ENCODE data around the gene ANTXR1.

ANTXR1 gene

DNA sequence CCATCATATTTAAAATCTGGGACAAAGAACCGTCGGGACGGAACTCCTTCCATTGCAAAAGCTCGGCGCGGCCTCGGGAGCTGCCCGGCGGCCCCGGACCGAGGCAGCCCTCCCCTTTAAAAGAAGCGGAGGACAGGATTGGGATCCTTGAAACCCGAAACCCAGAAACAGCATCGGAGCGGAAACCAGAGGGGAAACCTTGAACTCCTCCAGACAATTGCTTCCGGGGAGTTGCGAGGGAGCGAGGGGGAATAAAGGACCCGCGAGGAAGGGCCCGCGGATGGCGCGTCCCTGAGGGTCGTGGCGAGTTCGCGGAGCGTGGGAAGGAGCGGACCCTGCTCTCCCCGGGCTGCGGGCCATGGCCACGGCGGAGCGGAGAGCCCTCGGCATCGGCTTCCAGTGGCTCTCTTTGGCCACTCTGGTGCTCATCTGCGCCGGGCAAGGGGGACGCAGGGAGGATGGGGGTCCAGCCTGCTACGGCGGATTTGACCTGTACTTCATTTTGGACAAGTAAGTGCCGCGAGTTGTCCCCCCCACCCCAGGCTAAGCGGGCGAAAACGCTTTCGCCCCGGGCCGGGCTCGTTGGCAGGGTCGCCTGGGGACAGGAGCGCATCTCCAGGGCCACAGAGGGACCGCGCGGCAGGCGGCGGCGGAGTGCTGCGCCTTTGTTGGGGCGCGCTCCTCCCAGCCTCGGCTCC is at the start of gene ANTXR1:
TSS of gene ANTXR1 (plus strand) at position 38 of the 698 bp plus-strand sequence. CDS start at position 359, 321 bp downstream.
- peak; percentile 63 for DNase-seq (ENCODE audit: low read depth, low spot score)

DNA sequence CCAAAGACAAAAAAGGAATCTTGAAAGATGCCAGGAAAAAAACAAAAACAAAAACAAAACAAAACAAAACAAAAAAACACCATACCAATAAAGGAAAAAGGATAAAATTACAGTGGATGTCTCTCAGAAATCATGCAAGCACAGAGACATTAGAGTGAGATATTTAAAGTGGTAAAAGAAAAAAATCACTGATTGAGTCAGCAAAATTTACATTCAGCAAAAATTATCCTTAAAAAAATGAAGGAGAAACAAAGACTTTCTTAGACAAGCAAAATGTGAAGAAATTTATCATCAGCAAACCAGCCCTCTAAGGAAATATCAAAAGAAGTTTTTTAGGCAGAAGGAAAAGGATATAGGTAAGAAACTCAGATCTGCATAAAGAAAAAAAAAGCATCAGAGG is 48.7 kb upstream of the ANTXR1 start:
- DNase-seq (ENCODE audit: low read depth, low spot score) = no peak

- no peak for DNase-seq (ENCODE audit: low read depth, low spot score)
Observed at GRCh38 chr2:68968221-68968620, 44.8 kb upstream of the ANTXR1 start.

DNA sequence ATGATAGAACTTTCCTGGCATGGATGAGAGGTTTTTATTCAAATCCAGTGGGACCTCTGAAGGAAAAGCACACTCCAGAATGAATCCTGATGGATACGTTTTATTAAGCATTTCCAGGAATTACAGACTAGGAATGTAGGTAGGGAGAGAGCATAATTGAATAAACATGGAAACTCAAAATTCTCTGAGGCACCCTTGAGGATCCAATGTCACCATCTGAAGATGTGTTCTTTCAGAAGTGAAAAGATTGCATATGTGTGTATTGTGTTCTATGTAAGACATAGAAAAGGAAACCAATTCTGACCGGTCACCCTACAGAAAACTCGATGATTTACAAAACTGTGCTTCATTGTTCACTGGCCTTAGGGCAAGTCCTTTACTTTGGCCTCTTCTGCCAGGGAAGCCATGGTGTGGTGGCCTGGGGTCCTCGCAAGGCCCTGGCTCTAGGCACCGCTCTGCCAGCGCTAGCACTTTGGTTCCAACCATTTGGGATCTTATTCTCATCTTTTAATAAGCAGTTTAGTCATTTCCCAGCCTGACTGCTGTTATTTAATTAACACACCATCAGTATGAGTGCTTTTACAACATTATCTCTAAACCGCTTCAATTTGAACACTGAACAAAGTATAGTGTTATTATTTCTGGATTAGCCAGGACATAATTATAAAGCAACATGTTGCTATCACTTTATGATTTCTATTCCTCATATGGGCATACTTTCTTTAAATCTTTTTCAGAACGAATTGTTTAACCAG is 43.1 kb upstream of the ANTXR1 start:
- DNase-seq (ENCODE audit: low read depth, low spot score) = no peak

- no peak for DNase-seq (ENCODE audit: low read depth, low spot score)
Observed at GRCh38 chr2:68970566-68971265, 42.3 kb upstream of the ANTXR1 start.

DNA sequence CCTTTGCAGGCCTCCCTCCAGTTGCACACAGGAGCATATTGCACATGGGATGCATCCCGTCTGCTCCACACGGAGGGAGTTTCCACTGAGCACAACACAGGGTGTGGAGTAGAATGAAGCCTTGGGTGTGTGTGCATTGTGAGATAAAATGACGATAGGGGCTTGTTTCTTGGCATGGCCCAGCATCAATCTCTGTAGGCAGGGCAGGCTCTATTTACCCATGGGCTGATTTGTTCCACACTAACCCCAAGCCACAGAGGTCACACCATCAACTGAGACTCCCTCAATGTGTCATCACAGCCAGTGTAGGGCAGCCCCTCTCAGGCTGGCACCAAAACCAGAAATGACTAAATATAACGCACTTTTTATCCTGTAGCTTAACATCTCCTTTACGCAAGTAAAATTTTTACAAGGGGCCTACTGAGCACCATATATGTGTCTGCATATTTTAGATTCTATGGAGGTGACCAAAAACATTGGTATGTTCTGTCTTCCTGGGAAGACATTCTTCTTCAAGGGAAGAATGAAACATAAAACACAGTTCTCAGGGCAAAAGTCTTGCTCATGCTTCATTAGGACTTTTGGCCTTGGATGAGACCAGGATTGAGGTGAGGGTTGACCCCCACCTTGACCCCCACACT is 41.3 kb upstream of the ANTXR1 start:
- no peak for DNase-seq (ENCODE audit: low read depth, low spot score)

GRCh38 chr2:68974251-68974650 is 38.7 kb upstream of the ANTXR1 start, which contains the start of gene GKN1:
GKN1 (plus strand) TSS chr2:68974636; CDS start chr2:68974678, 42 bp downstream.
- no peak for DNase-seq (ENCODE audit: low read depth, low spot score)

- DNase-seq (ENCODE audit: low read depth, low spot score) = no peak
Observed at GRCh38 chr2:68974946-68975665, 37.9 kb upstream of the ANTXR1 start.

- DNase-seq (ENCODE audit: low read depth, low spot score) = no peak
Observed at GRCh38 chr2:68975844-68976243, 37.1 kb upstream of the ANTXR1 start.

DNA sequence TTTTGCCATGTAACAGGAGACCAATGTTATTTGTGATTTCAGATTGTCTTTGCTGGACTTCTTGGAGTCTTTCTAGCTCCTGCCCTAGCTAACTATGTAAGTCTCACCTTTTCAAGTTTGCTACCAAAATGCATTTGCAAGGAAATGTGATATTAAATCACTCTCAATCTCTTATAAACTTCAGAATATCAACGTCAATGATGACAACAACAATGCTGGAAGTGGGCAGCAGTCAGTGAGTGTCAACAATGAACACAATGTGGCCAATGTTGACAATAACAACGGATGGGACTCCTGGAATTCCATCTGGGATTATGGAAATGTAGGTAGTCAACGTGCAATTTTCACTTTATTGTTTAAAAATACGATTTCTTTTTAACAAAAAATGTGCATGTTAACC is 35.5 kb upstream of the ANTXR1 start:
- DNase-seq (ENCODE audit: low read depth, low spot score) = no peak

DNA sequence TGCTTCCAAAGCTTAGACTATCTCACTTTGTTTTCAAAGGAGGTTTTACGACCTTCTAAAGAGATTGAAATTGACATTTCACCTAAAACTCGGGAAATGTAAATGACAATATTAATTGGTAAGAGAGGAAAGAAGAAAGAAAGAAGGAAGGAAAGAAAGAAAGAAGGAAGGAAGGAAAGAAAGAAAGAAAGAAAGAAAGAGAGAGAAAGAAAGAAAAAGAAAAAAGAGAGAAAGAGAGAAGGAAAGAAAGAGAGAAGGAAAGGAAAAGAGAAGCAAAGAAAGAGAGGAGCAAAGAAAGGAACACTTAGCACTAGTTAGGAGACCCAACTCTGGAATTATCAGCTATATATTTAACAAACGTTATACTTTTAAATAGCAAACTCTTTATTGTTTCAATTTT is 34.9 kb upstream of the ANTXR1 start:
- DNase-seq (ENCODE audit: low read depth, low spot score) = no peak

DNA sequence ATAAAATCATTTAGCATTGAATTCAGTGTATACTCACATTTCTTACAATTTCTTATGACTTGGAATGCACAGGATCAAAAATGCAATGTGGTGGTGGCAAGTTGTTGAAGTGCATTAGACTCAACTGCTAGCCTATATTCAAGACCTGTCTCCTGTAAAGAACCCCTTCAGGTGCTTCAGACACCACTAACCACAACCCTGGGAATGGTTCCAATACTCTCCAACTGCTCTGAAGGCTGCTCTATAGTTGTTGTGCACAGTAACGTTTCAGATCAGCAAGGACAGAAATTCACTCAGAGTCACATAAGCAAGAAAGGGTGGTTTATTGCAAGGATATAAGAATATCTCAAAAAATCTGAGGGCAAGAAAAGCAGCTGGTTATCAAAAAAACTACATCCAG is 32.0 kb upstream of the ANTXR1 start:
- no peak for DNase-seq (ENCODE audit: low read depth, low spot score)

DNA sequence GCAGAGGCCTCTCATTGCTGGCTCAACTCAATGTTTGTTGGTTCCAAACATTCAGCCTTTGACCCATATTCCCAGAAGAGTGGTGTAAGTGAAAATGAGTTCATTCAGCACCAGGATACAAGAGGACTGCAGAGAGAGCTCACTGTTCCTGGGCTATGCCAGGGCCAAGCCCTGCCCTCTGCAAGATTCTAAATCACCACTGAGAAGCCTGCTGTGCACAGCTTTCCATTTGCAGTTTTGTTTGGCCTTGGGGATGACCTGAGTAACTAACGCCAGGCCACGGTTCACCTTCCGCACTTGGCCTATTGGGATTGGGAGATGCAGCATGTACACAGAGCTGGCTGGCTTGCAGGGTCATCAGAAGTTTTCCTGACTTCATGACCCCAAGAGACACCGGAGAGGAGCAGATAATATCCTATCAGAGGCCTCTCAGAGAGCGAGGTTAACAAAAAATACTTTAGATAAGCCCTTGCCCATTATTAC is 25.9 kb upstream of the ANTXR1 start:
- no peak for DNase-seq (ENCODE audit: low read depth, low spot score)

DNA sequence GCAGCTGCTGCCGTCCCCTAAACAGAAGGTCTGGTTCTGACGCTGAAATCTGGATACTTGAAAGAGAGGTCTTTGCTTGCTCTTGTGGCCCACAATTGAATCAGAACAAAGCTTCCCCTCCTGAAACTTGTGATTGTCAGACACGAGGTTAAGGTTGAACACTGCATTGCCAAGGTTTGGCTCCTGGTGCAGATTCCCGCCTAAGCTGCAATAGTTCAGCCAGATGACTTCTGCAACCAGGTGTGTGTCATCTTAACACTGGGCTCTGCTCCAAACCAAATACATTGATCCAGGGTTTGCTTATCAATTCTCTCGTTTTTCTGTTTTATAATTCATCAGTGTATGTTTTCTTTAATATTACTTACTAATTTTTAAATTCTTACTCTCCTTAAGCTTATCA is 23.9 kb upstream of the ANTXR1 start:
- DNase-seq (ENCODE audit: low read depth, low spot score) = no peak

GRCh38 chr2:68992341-68992740 is 20.6 kb upstream of the ANTXR1 start:
- no peak for DNase-seq (ENCODE audit: low read depth, low spot score)

DNA sequence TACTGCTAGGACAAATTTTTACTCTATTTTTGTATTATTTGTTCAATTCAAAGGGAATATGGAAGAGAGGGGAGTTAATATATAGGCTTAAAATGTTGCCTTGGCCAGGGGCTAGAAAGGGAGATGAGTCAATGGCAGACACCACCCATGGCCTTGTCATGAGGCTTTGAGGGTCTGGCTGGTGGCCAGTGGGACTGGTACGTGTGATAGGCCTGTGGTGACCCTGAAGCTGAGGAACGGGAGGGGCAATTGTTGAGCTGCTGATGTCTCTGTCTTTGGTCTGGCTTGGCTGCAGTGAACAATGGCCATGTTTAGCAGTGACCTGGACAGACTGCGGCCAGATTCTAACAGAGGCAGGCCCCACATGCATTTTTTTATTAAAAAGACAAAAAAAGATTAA is 20.0 kb upstream of the ANTXR1 start:
- DNase-seq (ENCODE audit: low read depth, low spot score) = no peak

- no peak for DNase-seq (ENCODE audit: low read depth, low spot score)
Observed at GRCh38 chr2:68993660-68994059, 19.3 kb upstream of the ANTXR1 start.

- no peak for DNase-seq (ENCODE audit: low read depth, low spot score)
Observed at GRCh38 chr2:68994864-68995263, 18.1 kb upstream of the ANTXR1 start.

- DNase-seq (ENCODE audit: low read depth, low spot score) = no peak
Observed at GRCh38 chr2:68995916-68996315, 17.1 kb upstream of the ANTXR1 start.

DNA sequence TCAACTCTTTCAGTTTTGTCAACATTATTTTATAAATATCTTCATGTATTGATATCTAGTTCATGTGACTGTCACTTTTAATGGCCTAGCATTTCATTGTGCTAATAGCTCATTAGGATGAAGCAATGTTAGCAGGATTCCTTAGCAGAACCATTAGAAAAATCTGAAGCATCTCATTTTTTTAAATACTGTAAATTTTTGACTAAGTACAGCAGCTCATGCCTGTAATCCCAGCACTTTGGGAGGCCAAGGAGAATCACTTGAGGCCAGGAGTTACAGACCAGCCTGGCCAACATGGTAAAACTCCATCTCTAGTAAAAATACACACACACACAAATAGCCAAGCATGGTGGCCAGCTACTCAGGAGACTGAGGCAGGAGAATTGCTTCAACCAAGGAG is 15.6 kb upstream of the ANTXR1 start:
- DNase-seq (ENCODE audit: low read depth, low spot score) = no peak

GRCh38 chr2:69001879-69002278 is 11.1 kb upstream of the ANTXR1 start:
- no peak for DNase-seq (ENCODE audit: low read depth, low spot score)
